PFSK-1 (cell line): ENCODE results near the gene SLC24A5.

Experiments used
- FOXP2 ChIP-seq: optimal IDR thresholded peaks from 2 replicates; pipeline ENCODE3; 2011; ENCODE audit warnings: borderline replicate concordance, control low read depth, inconsistent platforms; ENCODE audit not compliant: insufficient read depth; ENCODE audit errors: extremely low read length, extremely low read depth
- POLR2AphosphoS5 ChIP-seq: IDR thresholded peaks from 2 replicates; pipeline ENCODE4 v1.6.1; 2012; ENCODE audit warnings: low read depth, mild to moderate bottlenecking, control low read depth, low read length, moderate library complexity
- REST ChIP-seq, 2 experiments: IDR thresholded peaks; 2 replicates each; pipeline versions ENCODE4 v1.6.1 to v1.8.0; 2011 to 2012; ENCODE audit warnings: low read depth in 2 of 2, low read length in 2 of 2, control low read depth in 1 of 2, inconsistent platforms in 1 of 2, mild to moderate bottlenecking in 1 of 2, moderate library complexity in 1 of 2; ENCODE audit not compliant: insufficient read depth in 1 of 2
- SIN3A ChIP-seq: IDR thresholded peaks from 2 replicates; pipeline ENCODE4 v1.6.1; 2012; ENCODE audit warnings: mild to moderate bottlenecking, low read length, moderate library complexity, borderline replicate concordance; ENCODE audit not compliant: insufficient read depth
- TAF1 ChIP-seq: IDR thresholded peaks from 2 replicates; pipeline ENCODE4 v1.6.1; 2012; ENCODE audit warnings: low read length, control low read depth, borderline replicate concordance; ENCODE audit not compliant: insufficient read depth

The SLC24A5 gene

GRCh38 chr15:48177383-48177765 is 56.6 kb downstream of the SLC24A5 start:
- no peak for TF ChIP-seq POLR2AphosphoS5
- TF ChIP-seq REST (IDR thresholded peaks at IDR 0.05; ENCODE audit: insufficient read depth in 1 of 2, low read depth in 2 of 2, low read length in 2 of 2): no peak

DNA sequence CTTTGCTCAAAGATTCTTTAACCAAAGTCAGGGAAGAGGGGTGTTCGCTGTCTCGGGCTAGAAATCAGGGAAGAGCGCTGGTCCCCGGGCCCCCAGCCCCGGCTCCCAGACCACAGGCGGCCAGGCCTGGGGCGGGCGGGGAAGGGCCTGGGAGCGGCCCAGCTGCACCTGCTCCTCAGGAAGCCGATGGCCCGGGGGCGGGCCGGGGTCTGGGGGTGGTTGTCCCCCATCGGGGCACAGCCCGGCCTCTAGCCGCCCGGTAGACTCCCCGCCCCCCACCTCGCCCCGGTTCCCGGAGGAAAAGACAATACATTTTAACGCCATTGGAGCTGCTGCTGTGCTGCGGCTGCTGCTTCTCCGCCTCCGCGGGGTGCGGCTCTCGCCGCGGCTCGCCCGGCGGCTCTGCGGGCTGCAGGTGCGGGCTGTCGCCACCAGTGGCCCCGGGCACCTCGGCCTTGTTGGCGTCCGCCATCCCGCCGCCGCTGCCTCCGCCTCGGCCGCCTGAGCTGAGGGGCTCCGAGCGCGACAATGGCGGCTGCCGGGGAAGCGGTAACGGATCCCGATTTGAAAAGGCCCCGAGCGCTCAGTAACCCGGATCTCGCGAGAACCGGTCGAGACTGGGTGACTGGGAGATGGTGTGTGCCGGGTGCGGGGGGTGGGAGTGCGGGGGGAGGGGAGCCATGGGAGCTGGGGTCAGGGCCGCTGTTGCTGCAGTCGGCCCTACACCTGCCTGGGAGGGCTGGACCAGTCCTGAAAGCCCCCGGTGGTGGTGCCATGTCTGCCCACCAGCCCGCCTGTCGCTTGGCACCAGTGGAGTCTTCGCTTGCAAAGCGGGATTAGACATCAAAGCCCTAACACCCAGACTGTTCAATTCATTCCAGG is 57.2 kb downstream of the SLC24A5 start, which contains the start of gene MYEF2:
Gene MYEF2 (minus strand): TSS at position 530 of the 882 bp plus-strand sequence. CDS start 58 bp downstream, at position 472.
- TF ChIP-seq POLR2AphosphoS5 (peak; percentile 35; the same call in 1 of the 2 replicates), TAF1 (no peak), FOXP2 (peak; percentile 33), SIN3A (no peak), REST (IDR thresholded peaks at IDR 0.05; ENCODE audit: insufficient read depth in 1 of 2, low read depth in 2 of 2, low read length in 2 of 2) (no peak)

DNA sequence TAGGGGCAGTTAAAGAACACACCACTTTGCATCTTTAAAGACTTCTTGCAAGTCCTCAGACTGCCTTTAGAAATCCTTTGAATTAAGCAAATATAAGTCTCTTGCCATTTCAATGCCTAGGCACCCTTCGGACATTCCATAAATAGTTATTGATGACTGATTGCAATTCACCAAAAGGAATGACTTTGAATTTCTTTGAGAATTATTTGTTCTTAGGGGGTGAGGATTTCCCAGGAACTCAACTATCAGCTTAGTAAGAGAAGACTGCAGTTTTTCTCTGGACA is 57.8 kb downstream of the SLC24A5 start:
- TF ChIP-seq SIN3A (no peak), TAF1 (no peak), FOXP2 (no peak), POLR2AphosphoS5 (no peak), REST (IDR thresholded peaks at IDR 0.05; ENCODE audit: insufficient read depth in 1 of 2, low read depth in 2 of 2, low read length in 2 of 2) (no peak)

- TF ChIP-seq POLR2AphosphoS5: no peak
Measured at GRCh38 chr15:48182749-48183148, 62.0 kb downstream of the SLC24A5 start.

- no peak for TF ChIP-seq SIN3A
- no peak for TF ChIP-seq REST (IDR thresholded peaks at IDR 0.05; ENCODE audit: insufficient read depth in 1 of 2, low read depth in 2 of 2, low read length in 2 of 2)
- no peak for TF ChIP-seq POLR2AphosphoS5
- TF ChIP-seq TAF1: no peak
- no peak for TF ChIP-seq FOXP2
Measured at GRCh38 chr15:48185529-48185928, 64.7 kb downstream of the SLC24A5 start.
